ENCODE measurements around the gene OLFML2A.

The OLFML2A gene

DNA sequence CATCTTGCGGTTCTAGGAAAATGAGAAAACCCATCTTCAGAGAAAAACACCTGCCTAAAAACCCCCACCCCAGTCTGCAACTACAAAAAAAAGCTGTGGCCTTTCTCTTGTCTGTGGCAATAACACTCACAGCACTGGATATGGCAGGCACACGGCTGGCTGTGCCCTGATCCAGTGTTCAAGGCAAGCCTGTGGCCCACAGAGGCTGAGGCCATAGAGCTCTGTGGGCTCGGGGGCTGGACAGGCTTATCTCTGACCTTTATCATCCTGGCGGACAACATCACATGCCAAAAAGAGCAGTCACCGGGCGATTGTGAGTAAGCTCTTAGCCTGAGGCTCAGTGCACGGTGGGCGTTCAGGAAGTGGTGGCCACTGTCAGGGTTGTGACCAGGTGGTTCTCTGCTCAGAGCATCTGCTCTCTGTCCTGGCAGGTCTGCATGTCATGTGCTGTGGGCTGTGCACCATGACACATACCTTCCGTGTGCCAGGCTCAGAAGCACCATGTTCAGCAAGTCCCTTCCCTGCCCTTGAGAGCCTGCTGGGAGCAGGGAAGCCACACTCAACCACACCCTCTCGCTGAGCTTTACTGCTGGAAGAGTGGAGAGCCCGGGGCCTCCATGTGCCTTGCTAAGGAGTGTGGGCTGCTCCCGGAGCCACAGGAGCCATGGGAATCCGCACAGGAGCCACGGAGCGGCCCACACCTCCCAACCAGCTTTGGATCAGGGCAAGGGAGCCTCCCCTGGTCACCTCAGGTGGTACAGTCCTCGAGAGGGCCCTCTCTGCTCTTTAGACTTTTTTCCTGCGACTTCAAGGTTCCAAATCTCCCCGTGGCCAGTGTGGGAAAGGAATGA is 41.7 kb downstream of the OLFML2A start:
- peak; percentile 35 for DNase-seq (ENCODE audit: low read depth)
- TF ChIP-seq CTCF (conservative IDR thresholded peaks at IDR 0.05; ENCODE audit: control insufficient read depth, insufficient read depth, low read depth, low read length) = no peak
- H3K4me3 ChIP-seq (ENCODE audit: control insufficient read depth, low read depth, low read length) = no peak overlapping the region

DNA sequence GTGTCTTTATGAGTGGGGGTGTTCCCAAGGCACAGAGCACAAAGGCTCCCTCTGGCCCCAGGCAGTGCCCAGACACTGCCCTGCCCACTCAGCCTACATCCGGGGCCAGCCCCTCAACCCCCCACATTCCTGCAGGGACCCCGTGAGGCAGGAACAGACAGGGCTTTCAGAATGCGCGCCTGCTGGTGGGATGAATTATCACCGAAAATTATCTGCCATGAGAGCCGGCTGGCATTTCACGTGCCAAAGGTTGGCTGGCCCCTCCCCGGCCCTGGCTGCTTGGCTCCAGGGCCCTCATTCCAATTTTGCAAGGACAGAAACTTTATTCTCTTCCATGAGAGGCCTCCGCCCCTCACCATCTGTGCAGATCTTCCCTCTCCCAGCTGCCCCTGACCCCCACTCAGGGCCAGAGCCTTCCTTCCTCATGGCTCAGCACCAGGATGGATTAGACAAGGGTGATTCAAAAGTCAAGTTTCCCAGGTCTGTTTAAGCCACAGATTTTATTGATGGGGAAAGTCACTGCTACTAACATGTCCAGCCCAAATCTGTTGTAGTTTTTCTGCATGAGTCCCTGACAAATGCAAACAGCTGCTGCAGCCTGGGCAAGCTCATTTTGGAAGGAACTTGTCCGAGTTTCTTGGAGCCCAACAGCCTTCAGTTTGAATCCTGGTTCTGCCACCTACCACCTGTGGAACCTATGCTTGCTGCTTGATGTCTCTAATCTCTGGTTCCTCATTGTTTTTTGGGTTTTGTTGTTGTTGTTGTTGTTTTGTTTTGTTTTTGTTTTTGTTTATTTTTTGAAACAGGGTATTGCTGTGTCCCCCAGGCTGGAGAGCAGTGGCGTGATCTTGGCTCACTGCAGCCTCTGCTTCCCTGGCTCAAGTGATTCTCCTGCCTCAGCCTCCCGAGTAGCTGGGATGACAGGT is 44.0 kb downstream of the OLFML2A start:
- no peak for TF ChIP-seq CTCF (conservative IDR thresholded peaks at IDR 0.05; ENCODE audit: control insufficient read depth, insufficient read depth, low read depth, low read length)
- DNase-seq (ENCODE audit: low read depth) = no peak
- no peak overlapping the region for H3K4me3 ChIP-seq (ENCODE audit: control insufficient read depth, low read depth, low read length)

GRCh38 chr9:124828489-124829333 is 51.8 kb downstream of the OLFML2A start:
- H3K4me3 ChIP-seq (ENCODE audit: control insufficient read depth, low read depth, low read length) = no peak overlapping the region
- no peak for DNase-seq (ENCODE audit: low read depth)
- no peak for TF ChIP-seq CTCF (conservative IDR thresholded peaks at IDR 0.05; ENCODE audit: control insufficient read depth, insufficient read depth, low read depth, low read length)

GRCh38 chr9:124829334-124829669 is 52.4 kb downstream of the OLFML2A start:
- DNase-seq (ENCODE audit: low read depth) = no peak

DNA sequence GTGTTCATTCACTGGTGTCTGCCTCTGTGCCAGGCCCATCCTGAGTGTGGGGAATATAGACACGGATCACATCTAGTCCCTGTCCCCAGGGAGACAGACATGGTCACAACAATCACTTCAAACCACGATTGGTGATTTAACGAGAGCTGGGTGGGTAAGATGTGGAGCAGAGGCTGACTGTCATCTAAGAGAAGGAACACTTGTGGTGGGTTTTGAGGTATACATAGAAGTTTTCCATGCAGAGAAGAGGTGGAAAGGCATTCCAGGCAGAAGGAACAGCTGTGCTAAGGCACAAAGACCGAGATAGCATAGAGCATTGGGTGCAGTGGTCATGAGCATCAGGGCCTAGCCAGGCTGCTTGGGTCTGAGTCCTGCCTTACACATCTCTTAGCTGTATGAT is 53.7 kb downstream of the OLFML2A start:
- TF ChIP-seq CTCF (conservative IDR thresholded peaks at IDR 0.05; ENCODE audit: control insufficient read depth, insufficient read depth, low read depth, low read length) = no peak
- no peak overlapping the region for H3K4me3 ChIP-seq (ENCODE audit: control insufficient read depth, low read depth, low read length)
- no peak for DNase-seq (ENCODE audit: low read depth)

More at GRCh38 chr9:124829334-124829669, 52.4 kb downstream of the OLFML2A start:
- H3K4me3 ChIP-seq (ENCODE audit: control insufficient read depth, low read depth, low read length) = no peak overlapping the region
- TF ChIP-seq CTCF (conservative IDR thresholded peaks at IDR 0.05; ENCODE audit: control insufficient read depth, insufficient read depth, low read depth, low read length) = no peak
